MM.1S (cell line): ENCODE results near the gene ZNF367.

Experiments
- DNase-seq: peaks from one replicate; pipeline ENCODE4 v3.0.0-alpha.2; 2015
- H2AFZ ChIP-seq: fragments of 300-600 bp; sonication (generic); 2 replicates; pipeline ENCODE4 v1.6.0; 2016; ENCODE audit warnings: antibody characterized with exemption, low read length
- H3F3A ChIP-seq: fragments of 300-600 bp; sonication (generic); 2 replicates; pipeline ENCODE4 v1.6.1; 2016; ENCODE audit warnings: mild to moderate bottlenecking, antibody characterized with exemption, low read length, moderate library complexity, mixed read lengths; ENCODE audit not compliant: insufficient read depth
- H3K27ac ChIP-seq: fragments of 300-600 bp; sonication (generic); 2 replicates; pipeline ENCODE4 v1.5.1; 2016; ENCODE audit warnings: mild to moderate bottlenecking, low read length
- H3K27me3 ChIP-seq: fragments of 300-600 bp; sonication (generic); replicated peaks from 2 replicates; pipeline ENCODE4 v1.6.0; 2016; ENCODE audit warnings: low read length; ENCODE audit not compliant: insufficient read depth
- H3K36me3 ChIP-seq: fragments of 300-600 bp; sonication (generic); replicated peaks from 2 replicates; pipeline ENCODE4 v1.6.1; 2016; ENCODE audit warnings: mild to moderate bottlenecking, low read length, mixed read lengths; ENCODE audit not compliant: insufficient read depth
- H3K4me1 ChIP-seq: fragments of 300-600 bp; sonication (generic); 2 replicates; pipeline ENCODE4 v1.6.1; 2016; ENCODE audit warnings: low read length, mixed read lengths
- H3K4me2 ChIP-seq: fragments of 300-600 bp; sonication (generic); 2 replicates; pipeline ENCODE4 v1.6.0; 2016; ENCODE audit warnings: low read depth, low read length
- H3K4me3 ChIP-seq: fragments of 300-600 bp; sonication (generic); 2 replicates; pipeline ENCODE4 v1.5.1; 2016; ENCODE audit warnings: low read length, mixed read lengths
- H3K79me2 ChIP-seq: fragments of 300-600 bp; sonication (generic); 2 replicates; pipeline ENCODE4 v1.6.1; 2016; ENCODE audit warnings: mixed run types, low read length, mixed read lengths
- H3K9ac ChIP-seq: fragments of 300-600 bp; sonication (generic); 2 replicates; pipeline ENCODE4 v1.6.1; 2016; ENCODE audit warnings: low read length, mixed read lengths
- H3K9me2 ChIP-seq: fragments of 300-600 bp; sonication (generic); replicated peaks from 2 replicates; pipeline ENCODE4 v1.6.1; 2016; ENCODE audit warnings: mild to moderate bottlenecking, low read length, mixed read lengths; ENCODE audit not compliant: insufficient read depth
- H3K9me3 ChIP-seq: fragments of 300-600 bp; sonication (generic); replicated peaks from 2 replicates; pipeline ENCODE4 v1.6.1; 2016; ENCODE audit warnings: mild to moderate bottlenecking, low read length, mixed read lengths; ENCODE audit not compliant: insufficient read depth
- H4K20me1 ChIP-seq: fragments of 300-600 bp; sonication (generic); 2 replicates; pipeline ENCODE4 v1.6.1; 2016; ENCODE audit warnings: mild to moderate bottlenecking, low read length, moderate library complexity, mixed read lengths; ENCODE audit not compliant: insufficient read depth
- EZH2 ChIP-seq: fragments of 300-600 bp; sonication (generic); optimal IDR thresholded peaks from 2 replicates; pipeline ENCODE3; 2017; ENCODE audit warnings: low read depth, mild to moderate bottlenecking, antibody characterized with exemption, low read length, mixed read lengths
- EZH2phosphoT487 ChIP-seq: fragments of 300-600 bp; sonication (generic); IDR thresholded peaks from 2 replicates; pipeline ENCODE4 v1.6.1; 2018; ENCODE audit warnings: antibody characterized with exemption, low read length
- TF ChIP-seq, protein P1 (sequence below): fragments of 300-600 bp; sonication (generic); IDR thresholded peaks from 2 replicates; pipeline ENCODE4 v1.5.1; 2016; ENCODE audit warnings: antibody characterized with exemption, low read length, mixed read lengths

The ZNF367 gene

GRCh38 chr9:96350866-96351265 lies 67.3 kb downstream of the ZNF367 start:
- Histone ChIP-seq H3K4me1 (no peaks in the 10 kb centered on the region), H3F3A (no peaks in the 10 kb centered on the region), H4K20me1 (no peaks in the 10 kb centered on the region), H3K9me3 (no peaks in the 10 kb centered on the region), H3K79me2 (no peaks in the 10 kb centered on the region), H3K27ac (no peak overlapping the region), H3K27me3 (no peaks in the 10 kb centered on the region), H3K4me3 (no peak overlapping the region), H3K9me2 (no peaks in the 10 kb centered on the region), H3K36me3 (no peaks in the 10 kb centered on the region), H3K9ac (no peak overlapping the region), H2AFZ (no peak overlapping the region), H3K4me2 (no peak overlapping the region)
- TF ChIP-seq EZH2 (no peak), EZH2phosphoT487 (no peak)
- TF ChIP-seq, protein P1, sequence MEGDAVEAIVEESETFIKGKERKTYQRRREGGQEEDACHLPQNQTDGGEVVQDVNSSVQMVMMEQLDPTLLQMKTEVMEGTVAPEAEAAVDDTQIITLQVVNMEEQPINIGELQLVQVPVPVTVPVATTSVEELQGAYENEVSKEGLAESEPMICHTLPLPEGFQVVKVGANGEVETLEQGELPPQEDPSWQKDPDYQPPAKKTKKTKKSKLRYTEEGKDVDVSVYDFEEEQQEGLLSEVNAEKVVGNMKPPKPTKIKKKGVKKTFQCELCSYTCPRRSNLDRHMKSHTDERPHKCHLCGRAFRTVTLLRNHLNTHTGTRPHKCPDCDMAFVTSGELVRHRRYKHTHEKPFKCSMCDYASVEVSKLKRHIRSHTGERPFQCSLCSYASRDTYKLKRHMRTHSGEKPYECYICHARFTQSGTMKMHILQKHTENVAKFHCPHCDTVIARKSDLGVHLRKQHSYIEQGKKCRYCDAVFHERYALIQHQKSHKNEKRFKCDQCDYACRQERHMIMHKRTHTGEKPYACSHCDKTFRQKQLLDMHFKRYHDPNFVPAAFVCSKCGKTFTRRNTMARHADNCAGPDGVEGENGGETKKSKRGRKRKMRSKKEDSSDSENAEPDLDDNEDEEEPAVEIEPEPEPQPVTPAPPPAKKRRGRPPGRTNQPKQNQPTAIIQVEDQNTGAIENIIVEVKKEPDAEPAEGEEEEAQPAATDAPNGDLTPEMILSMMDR = no peak
- no peak for DNase-seq

GRCh38 chr9:96348261-96348660 lies 69.9 kb downstream of the ZNF367 start:
- no peaks in the 10 kb centered on the region for H4K20me1 ChIP-seq
- DNase-seq = no peak
- H3K27ac ChIP-seq = no peak overlapping the region
- no peak overlapping the region for H3K4me2 ChIP-seq
- no peaks in the 10 kb centered on the region for H3F3A ChIP-seq
- H3K4me1 ChIP-seq = no peaks in the 10 kb centered on the region
- no peaks in the 10 kb centered on the region for H3K79me2 ChIP-seq
- no peaks in the 10 kb centered on the region for H3K9me2 ChIP-seq
- no peak overlapping the region for H2AFZ ChIP-seq
- H3K9ac ChIP-seq = no peak overlapping the region
- H3K27me3 ChIP-seq = no peaks in the 10 kb centered on the region
- no peaks in the 10 kb centered on the region for H3K36me3 ChIP-seq
- H3K4me3 ChIP-seq = no peak overlapping the region
- no peaks in the 10 kb centered on the region for H3K9me3 ChIP-seq
- TF ChIP-seq, protein P1 = no peak
- TF ChIP-seq EZH2phosphoT487 (no peak), EZH2 (no peak)

- no peaks in the 10 kb centered on the region for H3K27me3 ChIP-seq
- no peak overlapping the region for H3K4me2 ChIP-seq
- H3K9ac ChIP-seq = no peak overlapping the region
- H3K36me3 ChIP-seq = no peaks in the 10 kb centered on the region
- no peak for DNase-seq
- no peaks in the 10 kb centered on the region for H3K79me2 ChIP-seq
- H3K4me1 ChIP-seq = no peaks in the 10 kb centered on the region
- no peak for TF ChIP-seq EZH2phosphoT487
- TF ChIP-seq, protein P1 = no peak
- TF ChIP-seq EZH2 = no peak
- no peaks in the 10 kb centered on the region for H3F3A ChIP-seq
- H3K9me2 ChIP-seq = no peaks in the 10 kb centered on the region
- no peaks in the 10 kb centered on the region for H4K20me1 ChIP-seq
- H3K27ac ChIP-seq = no peak overlapping the region
- H3K4me3 ChIP-seq = no peak overlapping the region
- H2AFZ ChIP-seq = no peak overlapping the region
- no peaks in the 10 kb centered on the region for H3K9me3 ChIP-seq
Measured at GRCh38 chr9:96345551-96345950, 72.6 kb downstream of the ZNF367 start.
